HL-60/S4 treated with phorbol 12-myristate 13-acetate at 8.2 ng/mL for 4 days and 3 days (cell line): ENCODE results near the gene FOXN3.
"Not testable (repeated sequence)": the region's sequence is repeated elsewhere in the genome, so short reads cannot be mapped to it uniquely, and the experiment has no call there.

Source experiments
- in situ Hi-C: fragments of 300-500 bp; cut with MboI; formaldehyde crosslinking; loops from 2 replicates; pipeline ENCODE4 v1.15.0; 2022; ENCODE audit warnings: low sequenced_read_pairs

The FOXN3 gene

GRCh38 chr14:89111766-89112543 is 305.1 kb downstream of the FOXN3 start:
- in situ Hi-C loops: not testable (repeated sequence)

GRCh38 chr14:89111232-89111631 is 305.8 kb downstream of the FOXN3 start:
- in situ Hi-C loops: not testable (repeated sequence)

- in situ Hi-C loops: no loop called here
Measured at GRCh38 chr14:89110110-89110509, 306.9 kb downstream of the FOXN3 start.

- in situ Hi-C loops: no loop called here
Measured at GRCh38 chr14:89108608-89109007, 308.4 kb downstream of the FOXN3 start.

- in situ Hi-C loops: no loop called here
Measured at GRCh38 chr14:89107626-89108025, 309.4 kb downstream of the FOXN3 start.
